HG03060 (cell line): ENCODE data around the gene DGKA.
A peak's percentile ranks its signal among the peaks of the same experiment; 100 is the strongest.

ENCODE experiments used
- ATAC-seq: cut with Tn5 transposase; IDR thresholded peaks from one replicate; pipeline ENCODE4 v1.9.1; 2021; ENCODE audit warnings: low read depth, moderate number of reproducible peaks; ENCODE audit not compliant: unreplicated experiment

The DGKA gene

GRCh38 chr12:55931317-55931779 is 386 bp downstream of the DGKA start:
- ATAC-seq: no peak

- ATAC-seq: no peak
These were observed 1.0 kb downstream of the DGKA start for GRCh38 chr12:55931780-55932550.

GRCh38 chr12:55932551-55932910 is 1.6 kb downstream of the DGKA start:
- no peak for ATAC-seq

- no peak for ATAC-seq
These were observed 2.3 kb downstream of the DGKA start for GRCh38 chr12:55933169-55933798.

- no peak for ATAC-seq
These were observed 3.1 kb downstream of the DGKA start for GRCh38 chr12:55933799-55934742.

- ATAC-seq: no peak
These were observed 3.8 kb downstream of the DGKA start for GRCh38 chr12:55934773-55935172.

- no peak for ATAC-seq
These were observed 4.8 kb downstream of the DGKA start for GRCh38 chr12:55935738-55936151.

- ATAC-seq: no peak
These were observed 7.0 kb downstream of the DGKA start for GRCh38 chr12:55937981-55938380.

GRCh38 chr12:55938826-55939501 is 8.0 kb downstream of the DGKA start:
- no peak for ATAC-seq

- peak; percentile 92 for ATAC-seq
These were observed 9.2 kb downstream of the DGKA start for GRCh38 chr12:55940065-55940732.

- ATAC-seq: no peak
These were observed 11.1 kb downstream of the DGKA start for GRCh38 chr12:55942055-55942454.

- ATAC-seq: no peak
These were observed 11.7 kb downstream of the DGKA start for GRCh38 chr12:55942577-55943136.

GRCh38 chr12:55946553-55946952 is 15.6 kb downstream of the DGKA start:
- no peak for ATAC-seq

GRCh38 chr12:55955344-55955743 is 24.4 kb downstream of the DGKA start:
- ATAC-seq: no peak

GRCh38 chr12:55955800-55956508 is 25.0 kb downstream of the DGKA start:
- ATAC-seq: no peak

GRCh38 chr12:55957106-55957859 is 26.3 kb downstream of the DGKA start:
- no peak for ATAC-seq

GRCh38 chr12:55963760-55964159 is 32.8 kb downstream of the DGKA start:
- no peak for ATAC-seq

- no peak for ATAC-seq
These were observed 34.3 kb downstream of the DGKA start for GRCh38 chr12:55965240-55965639.
